HG03196 (cell line): ENCODE data around the gene PEAR1.

Experiments used
- ATAC-seq: cut with Tn5 transposase; IDR thresholded peaks from one replicate; pipeline ENCODE4 v1.9.1; 2021; ENCODE audit not compliant: unreplicated experiment

PEAR1 gene

GRCh38 chr1:156935505-156936128, 42.1 kb downstream of the PEAR1 start:
- no peak for ATAC-seq

GRCh38 chr1:156936191-156936590, 42.7 kb downstream of the PEAR1 start:
- ATAC-seq, result no peak

- ATAC-seq, result no peak
Observed at GRCh38 chr1:156936721-156937220, 43.3 kb downstream of the PEAR1 start.

- ATAC-seq, result no peak
Observed at GRCh38 chr1:156937883-156938282, 44.4 kb downstream of the PEAR1 start.

- ATAC-seq, result no peak
Observed at GRCh38 chr1:156938813-156939212, 45.3 kb downstream of the PEAR1 start.

GRCh38 chr1:156939786-156940334, 46.3 kb downstream of the PEAR1 start:
- ATAC-seq, result no peak

GRCh38 chr1:156941675-156942074, 48.2 kb downstream of the PEAR1 start:
- no peak for ATAC-seq

GRCh38 chr1:156942176-156942575, 48.7 kb downstream of the PEAR1 start:
- ATAC-seq, result no peak

GRCh38 chr1:156942576-156942975, 49.1 kb downstream of the PEAR1 start:
- ATAC-seq, result no peak

GRCh38 chr1:156943756-156944155, 50.2 kb downstream of the PEAR1 start:
- no peak for ATAC-seq

GRCh38 chr1:156944268-156944667, 50.8 kb downstream of the PEAR1 start:
- no peak for ATAC-seq

GRCh38 chr1:156944848-156945247, 51.3 kb downstream of the PEAR1 start:
- no peak for ATAC-seq

GRCh38 chr1:156945881-156946661, 52.6 kb downstream of the PEAR1 start:
- ATAC-seq, result no peak

GRCh38 chr1:156947127-156947526, 53.6 kb downstream of the PEAR1 start:
- no peak for ATAC-seq

- no peak for ATAC-seq
Observed at GRCh38 chr1:156947818-156948525, 54.5 kb downstream of the PEAR1 start.

- ATAC-seq, result no peak
Observed at GRCh38 chr1:156948708-156949107, 55.2 kb downstream of the PEAR1 start.

GRCh38 chr1:156949127-156949526, 55.6 kb downstream of the PEAR1 start:
- no peak for ATAC-seq

- no peak for ATAC-seq
Observed at GRCh38 chr1:156951371-156951770, 57.9 kb downstream of the PEAR1 start.

- ATAC-seq, result no peak
Observed at GRCh38 chr1:156953571-156953970, 60.1 kb downstream of the PEAR1 start.

GRCh38 chr1:156956333-156956732, 62.8 kb downstream of the PEAR1 start:
- ATAC-seq, result no peak

GRCh38 chr1:156957634-156958033, 64.1 kb downstream of the PEAR1 start:
- no peak for ATAC-seq
